GM18907 (cell line): ENCODE results near the gene FOXF1.

Experiments used
- ATAC-seq: cut with Tn5 transposase; IDR thresholded peaks from one replicate; pipeline ENCODE4 v1.9.1; 2021; ENCODE audit warnings: mild to moderate bottlenecking, moderate library complexity; ENCODE audit not compliant: unreplicated experiment

FOXF1 gene

GRCh38 chr16:86503830-86504229, 6.5 kb upstream of the FOXF1 start:
- no peak for ATAC-seq

GRCh38 chr16:86504315-86505184, 5.8 kb upstream of the FOXF1 start:
- no peak for ATAC-seq

- ATAC-seq: no peak
Measured at GRCh38 chr16:86505185-86505898, 5.0 kb upstream of the FOXF1 start.

- ATAC-seq: no peak
Measured at GRCh38 chr16:86505899-86506864, 4.1 kb upstream of the FOXF1 start.

GRCh38 chr16:86507173-86508027, 2.9 kb upstream of the FOXF1 start:
- ATAC-seq: no peak

- ATAC-seq: no peak
Measured at GRCh38 chr16:86508028-86508946, 2.0 kb upstream of the FOXF1 start.

- no peak for ATAC-seq
Measured at GRCh38 chr16:86508947-86509758, 1.2 kb upstream of the FOXF1 start.

- ATAC-seq: no peak
Measured at GRCh38 chr16:86509759-86510464, 415 bp upstream of the FOXF1 start.

- ATAC-seq: no peak
Measured at GRCh38 chr16:86511317-86512161, 1.2 kb downstream of the FOXF1 start.

- no peak for ATAC-seq
Measured at GRCh38 chr16:86512301-86512859, 2.1 kb downstream of the FOXF1 start.

- no peak for ATAC-seq
Measured at GRCh38 chr16:86512860-86513470, 2.6 kb downstream of the FOXF1 start.

GRCh38 chr16:86513471-86514277, 3.3 kb downstream of the FOXF1 start:
- no peak for ATAC-seq

GRCh38 chr16:86514481-86515376, 4.4 kb downstream of the FOXF1 start:
- ATAC-seq: no peak

GRCh38 chr16:86515413-86515776, 5.1 kb downstream of the FOXF1 start:
- ATAC-seq: no peak
